AG20443 (cell line): ENCODE measurements around the gene PRND.
"Not testable (repeated sequence)": the region's sequence is repeated elsewhere in the genome, so short reads cannot be mapped to it uniquely, and the experiment has no call there.

Experiments used
- DNase-seq: peaks from one replicate; pipeline ENCODE4 v3.0.0; 2012; ENCODE audit warnings: low spot score, mixed read lengths

Gene PRND, protein sequence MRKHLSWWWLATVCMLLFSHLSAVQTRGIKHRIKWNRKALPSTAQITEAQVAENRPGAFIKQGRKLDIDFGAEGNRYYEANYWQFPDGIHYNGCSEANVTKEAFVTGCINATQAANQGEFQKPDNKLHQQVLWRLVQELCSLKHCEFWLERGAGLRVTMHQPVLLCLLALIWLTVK

DNA sequence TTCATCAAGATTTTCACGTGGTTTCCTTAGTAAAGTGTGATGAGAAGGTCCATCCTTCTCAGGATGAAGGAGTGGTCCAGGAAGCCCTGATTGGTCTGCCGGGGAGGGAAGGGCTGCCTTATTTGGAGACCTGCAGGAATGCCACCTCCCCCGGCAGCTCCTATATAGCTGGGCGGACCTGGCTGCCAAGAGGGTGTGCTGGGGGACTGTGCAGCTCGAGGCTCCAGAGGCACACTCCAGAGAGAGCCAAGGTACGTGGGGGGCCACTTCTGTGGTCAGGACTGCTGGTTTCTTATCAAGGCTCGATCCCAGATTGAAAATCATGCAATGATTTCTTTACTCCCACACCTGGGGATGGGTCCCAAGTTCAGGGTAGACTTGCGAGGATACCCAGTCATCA, at the start of gene PRND:
PRND (plus strand) TSS at position 191 of the 400 bp plus-strand sequence. CDS start 2,643 bp downstream, outside the sequence.
- DNase-seq: no peak

DNA sequence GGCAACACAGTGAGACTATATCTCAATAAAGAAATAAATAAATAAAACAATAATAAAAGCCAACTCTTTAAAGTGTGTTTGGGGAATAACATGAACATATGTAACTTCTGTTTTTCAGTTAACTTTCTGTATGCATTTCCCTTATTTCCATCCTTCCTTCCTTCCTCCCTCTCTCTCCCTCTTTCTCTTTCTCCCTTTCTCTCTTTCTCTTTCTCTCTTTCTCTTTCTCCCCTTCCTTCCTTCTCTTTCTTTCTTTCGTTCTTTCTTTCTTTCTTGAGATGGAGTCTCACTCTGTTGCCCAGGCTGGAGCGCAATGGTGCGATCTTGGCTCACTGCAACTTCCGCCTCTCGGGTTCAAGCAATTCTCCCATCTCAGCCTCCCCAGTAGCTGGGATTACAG, 48.8 kb upstream of the PRND start:
- no peak for DNase-seq

DNA sequence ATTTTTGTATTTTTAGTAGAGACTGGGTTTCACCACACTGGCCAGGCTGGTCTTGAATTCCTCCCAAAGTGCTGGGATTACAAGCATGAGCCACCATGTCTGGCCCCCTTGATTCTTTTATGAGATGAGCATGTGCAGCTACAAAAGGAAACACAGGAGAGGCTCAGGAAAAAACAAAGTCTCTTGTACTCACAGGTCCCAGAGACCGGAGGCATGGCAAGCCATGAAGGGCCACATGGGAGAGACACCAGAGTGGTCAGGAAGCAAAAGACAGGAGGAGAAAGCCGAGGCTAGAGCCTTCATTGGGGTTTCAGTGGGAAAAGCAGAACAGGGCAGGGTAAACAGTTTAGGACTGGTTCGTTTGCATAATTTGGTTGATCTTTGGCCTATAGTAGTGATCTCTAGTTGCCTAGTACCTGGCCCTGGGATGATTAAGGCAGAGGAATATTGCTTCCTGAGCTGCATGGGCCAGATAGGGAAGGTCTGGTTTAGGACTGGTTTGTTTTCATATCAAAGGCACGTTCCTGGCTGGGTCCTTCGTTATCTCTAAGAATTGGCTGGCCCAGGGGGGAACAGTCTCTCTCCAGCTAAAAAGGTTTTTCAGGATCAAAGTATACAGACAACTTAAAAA, 48.2 kb upstream of the PRND start:
- DNase-seq: no peak

DNA sequence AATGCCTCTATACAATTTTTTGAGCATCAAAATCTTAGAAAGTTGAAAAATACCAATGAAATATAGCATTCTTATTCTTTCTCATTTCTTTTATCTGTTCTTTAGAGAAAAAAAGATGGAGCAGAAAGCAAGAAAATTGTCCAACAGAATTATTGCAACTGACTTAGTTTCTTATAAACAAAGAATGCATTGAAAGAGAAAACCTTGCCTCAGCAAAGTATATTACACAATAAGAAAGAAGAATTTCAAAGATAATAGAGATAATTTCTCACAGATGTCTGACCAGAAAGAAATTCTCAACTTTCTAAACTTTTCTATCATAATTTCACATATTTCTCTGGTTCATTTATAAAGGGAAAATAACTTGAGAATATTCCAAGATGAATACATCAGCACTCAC, 47.0 kb upstream of the PRND start:
- peak; percentile 25 for DNase-seq

DNA sequence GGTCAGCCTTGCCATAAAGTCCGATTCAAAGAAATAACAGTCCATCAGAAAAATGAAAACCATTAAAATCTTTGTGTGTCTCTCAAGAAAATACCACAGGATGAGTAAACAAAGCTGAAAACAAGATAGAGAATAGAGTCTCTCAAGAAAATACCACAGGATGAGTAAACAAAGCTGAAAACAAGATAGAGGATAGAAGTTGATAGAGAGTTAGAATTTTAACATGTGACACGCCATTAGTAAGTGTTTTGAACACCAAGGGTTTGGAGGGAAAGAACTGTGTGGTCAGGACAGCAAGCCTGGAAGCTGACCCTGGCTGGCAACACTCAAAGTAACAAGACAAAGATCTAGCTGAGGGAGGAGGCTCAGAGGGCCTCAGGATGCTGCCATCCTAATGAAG, 43.9 kb upstream of the PRND start:
- DNase-seq: no peak

DNA sequence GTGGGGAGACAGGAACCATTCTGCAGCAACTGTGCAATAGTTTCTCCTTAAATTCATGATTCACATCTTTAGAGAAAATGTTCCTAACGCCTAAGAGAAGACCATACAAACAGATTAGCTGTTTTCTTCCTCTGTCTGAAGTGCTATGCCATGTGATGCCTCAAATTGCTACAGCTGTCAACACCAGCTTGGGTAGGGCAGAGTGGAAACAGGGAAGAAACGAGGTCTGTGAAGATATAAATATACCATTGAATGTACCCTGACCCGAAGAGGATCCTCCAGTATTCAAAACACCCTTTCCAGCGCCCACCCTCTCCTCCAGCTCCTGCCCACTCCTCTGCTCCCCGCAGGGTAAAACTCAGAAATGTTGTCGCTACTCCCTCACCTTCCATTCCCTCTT, 40.3 kb upstream of the PRND start:
- no peak for DNase-seq

DNA sequence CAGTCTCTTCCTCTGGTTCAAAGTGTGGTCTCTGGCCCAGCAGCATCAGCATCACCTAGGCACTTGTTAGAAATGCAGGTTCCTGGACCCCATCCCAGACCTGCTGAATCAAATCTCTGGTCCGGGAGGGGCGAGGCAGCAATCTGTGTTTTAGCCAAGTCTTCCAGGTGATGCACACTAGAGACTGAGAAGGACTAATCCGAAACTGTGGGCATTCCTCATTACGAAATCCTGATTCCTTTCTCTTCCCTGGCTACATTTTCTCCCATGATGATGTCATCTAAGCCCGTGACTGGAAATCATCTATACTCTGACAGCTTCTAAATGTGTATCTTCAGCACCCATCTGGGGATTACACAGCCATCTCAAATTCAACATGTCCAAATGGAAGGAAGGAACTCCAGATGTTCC, 39.7 kb upstream of the PRND start:
- peak; percentile 52 for DNase-seq

DNA sequence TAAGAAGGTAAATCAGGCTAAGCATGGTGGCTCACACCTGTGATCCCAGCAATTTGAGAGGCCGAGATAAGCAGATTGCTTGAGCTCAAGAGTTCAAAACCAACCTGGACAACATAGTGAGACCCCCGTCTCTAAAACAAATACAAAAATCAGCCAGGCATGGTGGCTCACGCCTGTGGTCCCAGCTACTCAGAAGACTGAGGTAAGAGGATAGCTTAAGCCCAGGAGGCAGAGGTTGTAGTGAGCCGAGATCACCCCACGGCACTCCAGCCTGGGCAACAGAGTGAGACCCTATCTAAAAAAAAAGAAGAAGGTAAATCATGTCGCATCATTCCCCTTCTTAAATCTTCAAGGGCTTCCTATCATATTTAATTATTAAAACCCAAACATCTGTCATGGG, 39.0 kb upstream of the PRND start:
- no peak for DNase-seq

DNA sequence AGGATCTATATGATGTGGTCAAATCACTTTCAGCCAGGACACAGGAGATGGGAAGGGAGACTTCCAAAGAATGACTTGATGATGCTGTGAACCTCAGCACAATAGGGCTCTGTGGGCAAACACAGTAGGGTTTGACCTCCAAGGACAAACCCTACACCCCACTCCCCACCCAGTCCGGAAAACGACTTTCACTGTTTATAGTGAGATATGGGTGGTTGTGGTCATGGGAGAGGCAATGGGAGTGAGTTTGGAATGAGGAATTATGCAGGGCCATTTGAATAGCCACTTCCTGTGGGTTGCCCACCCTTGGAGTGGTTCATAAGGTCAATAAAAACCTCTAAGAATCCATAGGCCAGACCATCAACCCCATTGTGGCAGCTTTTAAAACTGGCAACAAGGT, 38.4 kb upstream of the PRND start:
- DNase-seq: no peak

DNA sequence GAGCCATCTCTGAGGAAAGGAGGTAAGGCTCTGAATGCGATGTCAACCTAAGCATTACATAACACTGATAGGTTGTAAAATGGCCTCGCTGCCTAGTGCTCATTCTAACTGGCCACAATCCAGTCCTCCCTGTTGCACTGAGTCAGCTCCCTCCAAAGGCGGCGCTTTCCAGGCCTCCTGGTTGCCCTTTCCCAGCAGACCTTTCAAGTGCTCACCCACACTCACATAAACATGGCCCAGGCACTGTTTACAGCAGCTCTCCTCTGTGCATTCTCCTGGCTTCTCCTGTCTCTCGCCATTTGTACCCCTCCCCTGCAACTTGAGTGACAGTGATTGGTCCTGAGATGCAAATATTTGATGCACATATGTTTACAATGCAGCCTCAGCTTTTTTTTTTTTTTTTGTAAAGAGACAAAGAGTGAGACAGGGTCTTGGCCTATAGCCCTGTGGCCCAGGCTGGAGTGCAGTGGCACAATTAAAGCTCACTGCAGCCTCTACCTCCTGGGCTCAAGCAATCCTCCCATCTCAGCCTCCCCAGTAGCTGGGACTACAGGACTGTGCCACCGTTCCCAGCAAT, 36.8 kb upstream of the PRND start:
- DNase-seq: no peak

DNA sequence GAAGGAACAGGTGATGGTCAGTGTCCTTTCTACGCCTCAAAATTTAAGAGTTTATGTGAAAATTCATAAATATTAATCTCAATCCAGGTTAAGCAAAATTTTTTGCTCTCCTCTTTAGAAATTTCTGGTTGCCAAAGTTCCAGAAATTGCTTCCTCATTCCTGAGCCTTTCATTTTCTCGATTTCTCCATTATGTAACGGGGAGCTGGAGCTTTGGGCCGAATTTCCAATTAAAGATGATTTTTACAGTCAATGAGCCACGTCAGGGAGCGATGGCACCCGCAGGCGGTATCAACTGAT, 35.8 kb upstream of the PRND start:
- no peak for DNase-seq

DNA sequence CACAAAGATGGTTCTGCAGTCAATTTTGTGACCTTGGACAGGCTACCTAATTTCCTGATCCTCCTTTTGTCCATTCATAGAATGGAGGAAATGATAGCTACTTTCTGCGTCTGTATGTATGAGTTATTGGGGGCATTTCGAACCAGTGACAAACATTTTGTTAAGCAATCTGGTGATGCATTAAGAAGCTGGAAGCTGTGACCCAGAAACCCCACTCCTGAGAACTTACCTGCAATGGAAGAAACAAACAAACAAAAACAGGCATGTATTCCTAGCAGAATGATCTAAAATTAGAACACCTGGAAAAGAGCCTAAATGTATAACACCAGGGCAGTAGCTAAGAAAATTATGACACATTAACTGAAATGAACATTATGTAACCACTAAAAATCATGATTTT, 33.4 kb upstream of the PRND start:
- DNase-seq: no peak

DNA sequence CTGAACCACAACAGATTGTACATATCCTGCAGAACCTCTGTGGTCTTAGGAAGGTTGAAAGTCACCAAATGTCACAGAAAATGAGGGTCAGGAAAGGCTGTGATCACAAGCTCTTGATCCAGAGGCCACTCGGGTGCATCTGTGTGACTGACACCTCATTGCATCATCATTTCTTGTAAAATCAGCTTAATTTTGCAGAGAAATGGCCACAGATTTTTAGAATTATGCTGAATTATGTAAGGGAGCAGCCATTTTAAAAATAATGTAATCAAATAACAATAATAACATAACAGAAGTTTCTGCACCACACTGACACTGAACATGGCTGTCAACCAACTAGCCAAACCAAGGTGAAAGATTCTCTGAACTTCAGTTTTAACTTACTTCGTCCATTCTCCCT, 32.5 kb upstream of the PRND start:
- no peak for DNase-seq

DNA sequence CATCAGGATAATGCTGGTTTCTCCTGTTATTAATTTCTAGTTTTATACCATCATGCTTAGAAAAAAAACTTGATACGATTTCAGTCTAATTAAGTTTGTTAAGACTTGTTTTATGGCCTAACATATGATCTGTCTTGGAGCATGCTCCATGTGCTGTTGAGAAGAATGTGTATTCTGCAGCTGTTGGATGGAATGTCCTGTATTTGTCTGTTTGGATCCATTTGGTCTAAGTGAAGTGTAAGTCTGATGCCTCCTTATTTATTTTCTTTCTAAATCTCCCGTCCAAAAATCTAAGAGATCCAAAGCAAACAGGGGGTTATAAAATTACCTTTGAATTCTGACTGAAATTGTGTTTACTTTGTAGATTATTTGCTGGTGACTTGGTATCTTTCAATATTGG, 30.0 kb upstream of the PRND start:
- DNase-seq: no peak

DNA sequence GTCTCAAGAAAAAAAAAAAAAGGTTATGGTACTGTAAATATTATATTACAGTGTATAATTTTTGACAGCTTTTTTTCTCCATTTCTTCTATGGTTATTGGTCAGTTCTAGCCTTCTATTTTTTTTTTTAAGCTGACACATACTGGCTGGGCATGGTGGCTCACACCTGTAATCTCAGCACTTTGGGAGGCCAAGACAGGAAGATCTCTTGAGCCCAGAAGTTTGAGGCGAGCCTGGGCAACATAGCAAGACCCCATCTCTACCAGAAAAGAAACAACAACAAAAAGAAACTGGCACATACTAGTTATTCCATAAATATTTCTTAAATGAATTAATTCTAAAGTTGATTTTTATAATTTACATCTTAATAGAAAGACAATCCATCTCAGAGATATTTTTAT, 27.6 kb upstream of the PRND start:
- no peak for DNase-seq

DNA sequence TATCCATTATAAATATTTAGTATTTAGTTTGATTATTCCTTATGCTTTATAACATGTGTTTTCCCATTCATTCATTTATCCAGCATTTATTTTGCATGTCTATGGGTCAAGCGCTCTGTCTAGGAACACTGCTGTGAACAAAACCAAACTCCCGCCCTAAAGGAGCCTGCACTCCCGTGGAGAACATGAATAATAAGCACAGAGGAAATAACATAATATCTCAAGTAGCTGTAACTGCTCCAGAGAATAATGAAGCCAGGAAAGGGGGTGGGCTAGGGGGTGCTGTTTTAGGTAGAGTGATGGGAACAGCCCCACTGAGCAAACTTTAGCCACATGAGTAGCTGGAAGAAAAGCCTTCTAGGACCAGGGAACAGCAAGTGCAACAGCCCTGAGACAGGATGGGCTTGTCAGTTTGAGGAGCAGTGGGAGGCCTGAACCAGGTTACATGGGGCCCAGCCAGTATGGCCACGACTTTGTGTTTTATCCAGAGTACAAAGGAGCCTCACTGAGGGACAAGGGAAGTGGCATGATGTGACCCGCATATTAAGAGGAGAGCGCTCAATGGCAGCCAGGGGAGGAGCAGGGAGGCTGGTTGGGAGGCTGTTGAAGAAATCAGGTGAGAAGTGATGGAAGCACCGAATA, 24.4 kb upstream of the PRND start:
- DNase-seq: no peak

DNA sequence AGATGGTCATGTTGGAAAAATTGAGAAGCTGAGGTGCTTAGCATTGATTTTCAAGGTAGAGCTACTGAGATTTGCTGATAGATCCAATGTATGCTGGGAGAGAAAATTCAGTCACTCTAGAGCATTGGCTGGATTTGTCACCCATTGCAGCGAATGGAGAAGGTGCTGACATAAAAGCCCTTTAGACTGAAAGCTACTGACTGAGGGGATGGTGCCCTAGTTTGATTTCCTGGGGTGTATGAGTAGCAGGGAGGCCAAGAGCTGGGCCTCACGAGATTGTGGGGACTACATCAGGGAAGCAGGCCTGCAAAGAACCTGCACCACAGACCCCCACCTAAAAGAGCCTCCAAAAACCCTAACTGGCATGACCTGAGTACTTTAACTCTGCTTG, 23.9 kb upstream of the PRND start:
- DNase-seq: no peak

DNA sequence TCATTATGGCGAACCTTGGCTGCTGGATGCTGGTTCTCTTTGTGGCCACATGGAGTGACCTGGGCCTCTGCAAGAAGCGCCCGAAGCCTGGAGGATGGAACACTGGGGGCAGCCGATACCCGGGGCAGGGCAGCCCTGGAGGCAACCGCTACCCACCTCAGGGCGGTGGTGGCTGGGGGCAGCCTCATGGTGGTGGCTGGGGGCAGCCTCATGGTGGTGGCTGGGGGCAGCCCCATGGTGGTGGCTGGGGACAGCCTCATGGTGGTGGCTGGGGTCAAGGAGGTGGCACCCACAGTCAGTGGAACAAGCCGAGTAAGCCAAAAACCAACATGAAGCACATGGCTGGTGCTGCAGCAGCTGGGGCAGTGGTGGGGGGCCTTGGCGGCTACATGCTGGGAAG, 22.5 kb upstream of the PRND start:
- DNase-seq: no peak

DNA sequence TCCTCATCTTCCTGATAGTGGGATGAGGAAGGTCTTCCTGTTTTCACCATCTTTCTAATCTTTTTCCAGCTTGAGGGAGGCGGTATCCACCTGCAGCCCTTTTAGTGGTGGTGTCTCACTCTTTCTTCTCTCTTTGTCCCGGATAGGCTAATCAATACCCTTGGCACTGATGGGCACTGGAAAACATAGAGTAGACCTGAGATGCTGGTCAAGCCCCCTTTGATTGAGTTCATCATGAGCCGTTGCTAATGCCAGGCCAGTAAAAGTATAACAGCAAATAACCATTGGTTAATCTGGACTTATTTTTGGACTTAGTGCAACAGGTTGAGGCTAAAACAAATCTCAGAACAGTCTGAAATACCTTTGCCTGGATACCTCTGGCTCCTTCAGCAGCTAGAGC, 21.8 kb upstream of the PRND start:
- no peak for DNase-seq

DNA sequence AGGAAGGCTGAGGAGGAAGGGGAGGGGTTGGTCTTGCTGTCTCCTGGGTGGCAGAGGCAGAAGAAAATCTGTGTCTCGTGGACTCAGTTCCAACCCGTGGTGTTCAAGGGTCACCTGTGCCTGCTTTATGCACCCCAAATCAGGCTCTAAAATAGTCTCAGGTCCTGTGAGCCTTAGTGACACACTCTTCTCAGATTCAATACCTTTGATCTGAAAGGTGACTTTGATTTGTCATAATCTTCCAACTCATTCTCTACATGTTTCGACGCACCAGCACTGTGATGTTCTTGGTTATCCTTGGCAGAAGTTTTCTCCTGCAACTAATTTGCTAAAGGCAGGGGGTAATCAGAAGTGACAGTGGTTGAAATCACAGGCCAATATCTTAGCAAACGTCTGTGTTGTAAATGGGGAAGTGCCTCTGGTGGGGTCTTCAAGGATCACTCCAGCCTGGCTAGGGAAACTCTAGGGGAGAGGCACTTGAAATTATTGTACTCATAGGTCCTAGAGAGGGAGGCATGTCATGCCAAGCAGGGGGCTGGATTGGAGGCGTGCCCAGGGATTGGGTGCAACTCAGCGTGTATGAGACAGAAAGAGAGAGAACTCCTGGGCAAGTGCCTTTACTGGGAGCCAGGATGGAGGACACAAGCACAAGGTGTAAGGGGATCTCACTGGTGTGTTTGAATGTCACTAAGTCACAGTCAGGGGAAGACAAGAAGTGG, 19.0 kb upstream of the PRND start:
- DNase-seq: no peak

DNA sequence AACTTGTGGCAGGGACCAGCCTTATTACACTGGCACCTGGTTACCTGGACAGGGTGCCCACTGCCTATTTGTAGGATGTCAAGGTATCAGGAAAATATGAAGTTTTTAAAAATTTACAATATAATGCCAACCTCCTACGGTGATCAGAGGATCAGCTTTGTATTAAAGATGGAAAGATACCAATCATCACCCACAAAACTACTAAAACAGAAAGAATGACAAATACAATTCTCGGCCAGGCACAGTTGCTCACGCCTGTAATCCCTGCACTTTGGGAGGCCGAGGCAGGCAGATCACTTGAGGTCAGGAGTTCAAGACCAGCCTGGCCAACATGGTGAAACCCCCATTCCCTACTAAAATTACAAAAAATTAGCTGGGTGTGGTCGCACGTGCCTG, 18.4 kb upstream of the PRND start:
- no peak for DNase-seq

DNA sequence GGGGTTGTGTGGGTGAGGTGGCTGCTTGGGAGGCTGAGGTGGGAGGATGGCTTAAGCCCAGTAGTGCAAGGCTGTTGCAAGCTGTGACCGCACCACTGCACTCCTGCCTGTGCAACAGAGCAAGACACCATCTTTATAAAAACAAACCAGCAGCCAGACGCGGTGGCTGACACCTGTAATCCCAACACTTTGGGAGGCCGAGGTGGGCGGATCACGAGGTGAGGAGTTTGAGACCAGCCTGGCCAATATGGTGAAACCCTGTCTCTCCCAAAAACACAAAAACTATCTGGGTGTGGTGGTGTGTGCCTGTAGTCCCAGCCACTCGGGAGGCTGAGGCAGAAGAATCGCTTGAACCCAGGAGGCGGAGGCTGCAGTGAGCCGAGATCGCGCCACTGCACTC, 14.8 kb upstream of the PRND start:
- not testable (repeated sequence) for DNase-seq

DNA sequence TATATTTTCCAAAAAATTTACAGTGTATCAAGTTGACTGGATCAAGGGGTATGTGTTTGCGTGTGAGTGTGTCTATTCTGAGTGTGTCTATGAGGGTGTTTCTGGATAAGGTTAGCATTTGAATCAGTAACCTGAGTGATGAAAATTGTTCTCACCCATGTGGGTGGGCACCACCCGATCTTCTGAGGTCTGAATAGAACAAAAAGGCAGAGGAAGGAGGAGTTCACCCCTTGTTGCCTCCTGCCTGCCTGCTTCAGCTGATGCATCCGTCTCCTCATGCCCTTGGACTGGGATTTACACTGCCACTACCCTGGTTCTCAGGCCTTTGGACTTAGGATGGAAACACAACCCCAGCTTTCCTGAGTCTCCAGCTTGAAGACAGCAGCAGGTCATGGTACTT, 13.7 kb upstream of the PRND start:
- DNase-seq: no peak
